Measurements from ENCODE around the gene RIIAD1. TPM values are rescaled to one million over a fixed set of nuclear protein-coding genes. Genes with fewer than 3 reads are reported as not detected.

Gene RIIAD1
- total RNA-seq, 2 experiments from 2014 or later, result not detected

DNA sequence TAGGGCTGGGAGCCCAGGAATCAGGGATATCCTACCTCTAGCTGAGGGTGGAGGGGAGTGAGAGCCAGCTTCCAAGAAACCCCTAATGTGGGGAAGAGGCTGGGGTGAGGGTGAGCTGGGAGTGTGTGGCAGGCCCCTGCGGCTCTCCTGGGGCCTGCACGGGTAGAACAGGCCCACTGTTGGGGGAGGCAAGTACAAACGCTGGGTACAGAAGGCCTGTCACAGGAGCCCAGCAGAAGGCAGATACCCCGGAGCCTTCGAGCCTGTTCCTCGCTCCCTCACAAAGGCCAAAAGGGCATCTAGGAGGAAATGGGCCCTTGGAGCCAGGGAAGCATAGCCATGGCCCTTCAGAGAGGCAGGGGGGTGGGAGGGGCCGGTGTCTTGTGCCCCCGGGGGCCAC lies 18.4 kb upstream of the RIIAD1 start:
- peaks cover 2% of the 10 kb centered on the region for H3K4me1 Mint-ChIP-seq (ENCODE audit: low read depth)
- no peak overlapping the region for H3K4me3 Mint-ChIP-seq
- no peak for DNase-seq
- no peaks in the 10 kb centered on the region for H3K27me3 Mint-ChIP-seq (ENCODE audit: low read depth)
- peaks cover 3% of the 10 kb centered on the region for H3K36me3 Mint-ChIP-seq (ENCODE audit: low read depth)
- intact Hi-C loops (cut with micrococcal nuclease), result no loop called here
- no peaks in the 10 kb centered on the region for H3K9me3 Mint-ChIP-seq
- H3K27ac Mint-ChIP-seq, result no peak overlapping the region
- CTCF ChIA-PET, result no interaction called here

DNA sequence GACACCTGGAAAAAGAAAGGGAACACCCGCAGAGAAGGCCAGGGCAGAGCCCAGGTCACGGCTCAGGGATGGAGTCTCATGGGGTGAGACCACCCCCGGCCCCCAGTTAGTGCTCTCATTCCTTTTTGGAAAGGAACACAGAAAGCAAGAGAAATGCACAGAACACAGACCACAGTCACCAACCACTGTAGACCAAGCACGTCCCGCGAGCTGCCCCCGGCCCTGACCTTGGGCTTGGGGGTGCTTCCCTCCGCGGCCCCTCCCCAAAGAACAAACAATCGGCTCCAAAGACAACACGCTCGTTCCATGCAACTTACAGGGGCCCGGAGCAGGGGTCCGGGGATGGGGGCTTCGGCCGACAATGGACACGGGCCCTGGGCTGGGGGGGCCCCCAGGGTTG lies 17.5 kb upstream of the RIIAD1 start:
- peaks cover 2% of the 10 kb centered on the region for H3K4me1 Mint-ChIP-seq (ENCODE audit: low read depth)
- CTCF ChIA-PET, result no interaction called here
- no peak for DNase-seq
- H3K4me3 Mint-ChIP-seq, result no peak overlapping the region
- H3K9me3 Mint-ChIP-seq, result no peaks in the 10 kb centered on the region
- H3K27me3 Mint-ChIP-seq (ENCODE audit: low read depth), result no peaks in the 10 kb centered on the region
- no peak overlapping the region for H3K27ac Mint-ChIP-seq
- H3K36me3 Mint-ChIP-seq (ENCODE audit: low read depth), result peaks cover 1% of the 10 kb centered on the region
- intact Hi-C loops (cut with micrococcal nuclease), result no loop called here

DNA sequence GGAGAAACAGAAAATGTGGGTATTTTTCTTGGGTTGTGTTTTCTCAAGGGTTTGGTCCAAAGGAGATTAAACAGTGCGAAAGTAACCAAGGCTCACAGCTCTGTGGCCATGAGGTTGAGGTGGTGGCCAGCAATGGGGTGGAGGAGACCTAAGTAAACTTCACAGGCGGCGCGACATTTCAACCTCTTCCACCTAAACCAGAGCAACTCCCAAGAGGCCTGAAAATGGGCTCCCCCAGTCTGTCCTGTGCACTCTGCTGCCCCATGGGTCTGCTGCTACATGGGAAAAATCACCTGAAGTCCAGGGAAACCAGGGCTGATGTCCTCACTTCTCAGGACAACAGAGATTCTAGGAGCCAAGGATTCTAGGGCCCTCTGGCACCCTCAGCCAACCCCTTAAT lies 17.1 kb upstream of the RIIAD1 start:
- H3K27ac Mint-ChIP-seq, result no peak overlapping the region
- peaks cover 2% of the 10 kb centered on the region for H3K4me1 Mint-ChIP-seq (ENCODE audit: low read depth)
- peaks cover 1% of the 10 kb centered on the region for H3K36me3 Mint-ChIP-seq (ENCODE audit: low read depth)
- no peak overlapping the region for H3K4me3 Mint-ChIP-seq
- intact Hi-C loops (cut with micrococcal nuclease), result no loop called here
- no peak for DNase-seq
- CTCF ChIA-PET, result no interaction called here
- no peaks in the 10 kb centered on the region for H3K9me3 Mint-ChIP-seq
- H3K27me3 Mint-ChIP-seq (ENCODE audit: low read depth), result no peaks in the 10 kb centered on the region

DNA sequence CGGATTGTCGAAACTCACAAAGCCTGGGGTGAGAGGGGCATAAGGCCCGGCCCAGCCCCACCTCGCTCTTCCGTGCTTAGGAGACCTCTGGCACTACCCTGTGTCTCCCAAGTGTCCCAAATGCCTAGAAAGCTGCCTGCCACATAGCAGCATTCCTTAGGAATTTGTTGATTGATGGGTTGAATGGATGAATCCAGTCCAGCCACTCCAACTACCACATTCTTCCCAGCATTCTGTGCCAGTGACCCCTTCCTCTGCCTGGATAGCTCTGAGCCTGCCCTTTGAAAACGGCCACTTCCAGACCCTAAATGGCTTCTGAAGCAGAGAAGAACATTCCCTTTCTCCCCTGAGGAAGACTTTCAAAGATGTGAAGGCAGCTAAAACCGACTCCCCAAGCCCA lies 16.2 kb upstream of the RIIAD1 start:
- H3K9me3 Mint-ChIP-seq, result no peaks in the 10 kb centered on the region
- H3K27me3 Mint-ChIP-seq (ENCODE audit: low read depth), result no peaks in the 10 kb centered on the region
- CTCF ChIA-PET, result no interaction called here

DNA sequence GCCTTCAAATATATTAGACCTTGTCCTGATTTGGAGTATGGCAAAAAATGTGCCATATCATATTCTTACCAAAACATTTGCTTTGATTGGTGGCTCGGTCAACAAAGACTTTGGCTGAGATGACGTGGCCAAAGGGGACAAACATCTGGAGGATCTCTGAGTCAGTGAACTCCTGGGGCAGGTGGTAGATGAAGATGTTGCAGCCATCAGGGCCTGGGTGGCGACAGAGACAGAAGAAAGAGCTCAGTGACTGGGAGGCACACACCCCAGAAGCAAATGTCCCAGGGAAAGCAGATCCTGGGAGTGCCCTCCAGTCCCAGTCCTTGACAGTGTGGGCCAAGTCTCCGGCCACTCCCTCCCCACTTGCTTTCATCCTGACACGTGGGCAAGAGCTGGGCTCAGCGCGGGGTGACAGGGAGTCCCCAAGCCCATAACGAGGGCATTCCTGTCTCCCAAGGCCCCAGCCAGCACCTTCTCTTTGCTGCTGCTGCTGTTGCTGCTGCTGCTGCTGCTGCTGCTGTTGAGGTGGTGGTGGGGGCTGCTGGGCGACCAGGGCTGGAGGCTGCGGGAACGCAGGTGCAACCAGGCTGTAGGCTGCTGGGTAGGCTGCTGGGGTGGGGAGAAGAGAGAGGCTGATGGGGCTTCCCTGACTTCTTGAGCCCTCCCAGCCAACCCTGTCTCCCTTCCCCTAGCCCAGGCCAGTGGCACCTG lies 15.4 kb upstream of the RIIAD1 start:
- CTCF ChIA-PET, result no interaction called here
- Mint-ChIP-seq H3K4me1 (ENCODE audit: low read depth) (peaks cover 2% of the 10 kb centered on the region), H3K9me3 (no peaks in the 10 kb centered on the region), H3K36me3 (ENCODE audit: low read depth) (peaks cover under 1% of the 10 kb centered on the region), H3K27me3 (ENCODE audit: low read depth) (no peaks in the 10 kb centered on the region), H3K4me3 (no peak overlapping the region), H3K27ac (no peak overlapping the region)
- intact Hi-C loops (cut with micrococcal nuclease), result no loop called here
- DNase-seq, result no peak

More for the DNA sequence above, 16.2 kb upstream of the RIIAD1 start:
- H3K4me1 Mint-ChIP-seq (ENCODE audit: low read depth), result peaks cover 2% of the 10 kb centered on the region
- intact Hi-C loops (cut with micrococcal nuclease), result no loop called here
- H3K4me3 Mint-ChIP-seq, result no peak overlapping the region
- DNase-seq, result no peak
- no peak overlapping the region for H3K27ac Mint-ChIP-seq
- H3K36me3 Mint-ChIP-seq (ENCODE audit: low read depth), result peaks cover 1% of the 10 kb centered on the region

DNA sequence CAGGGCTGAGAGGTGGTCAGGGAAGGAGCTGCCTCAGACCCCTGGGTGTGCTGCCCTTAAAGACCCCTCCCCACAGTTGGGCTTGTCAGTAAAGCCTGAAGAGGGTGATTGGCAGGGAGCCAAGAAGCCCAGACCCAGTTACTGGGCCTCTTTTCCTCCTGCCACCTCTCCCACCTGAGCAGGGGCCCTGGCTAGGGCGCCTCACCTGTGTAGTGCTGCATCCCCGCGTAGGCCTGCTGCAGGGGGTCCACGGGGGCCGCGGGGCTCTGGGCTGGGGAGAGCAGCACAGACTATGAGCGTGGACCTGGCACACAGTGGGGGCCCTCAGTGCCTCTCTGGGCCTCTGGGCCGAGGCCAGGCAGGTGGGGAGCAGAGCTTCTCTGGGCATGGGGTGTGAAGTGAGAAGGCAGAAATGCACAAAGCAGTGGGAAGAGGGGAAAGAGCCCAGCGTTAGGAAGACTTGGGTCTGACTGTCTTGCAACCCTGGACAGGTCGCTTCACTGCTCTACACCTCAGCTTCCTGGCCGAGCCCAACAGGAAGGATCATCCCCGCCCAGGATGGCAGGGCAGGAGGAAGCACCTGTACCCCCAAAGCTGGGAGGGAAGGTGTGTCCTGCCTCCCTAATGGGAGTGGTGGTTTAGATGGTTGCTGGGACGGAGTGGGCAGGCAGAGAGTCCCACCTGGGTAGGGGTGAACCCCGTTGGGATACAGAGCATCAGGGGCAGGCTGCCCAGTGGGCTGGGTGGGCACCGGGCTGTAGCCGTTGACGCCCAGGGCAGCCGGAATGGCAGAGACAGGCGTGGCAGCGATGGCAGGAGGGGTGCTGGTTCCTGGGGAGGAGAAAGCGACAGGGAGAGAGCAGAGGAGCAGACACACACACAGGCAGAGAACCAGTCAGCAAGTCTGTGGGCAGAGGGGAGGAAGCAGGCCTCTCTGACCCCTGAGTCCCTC lies 14.6 kb upstream of the RIIAD1 start:
- H3K36me3 Mint-ChIP-seq (ENCODE audit: low read depth), result no peaks in the 10 kb centered on the region
- no peaks in the 10 kb centered on the region for H3K9me3 Mint-ChIP-seq
- H3K27me3 Mint-ChIP-seq (ENCODE audit: low read depth), result no peaks in the 10 kb centered on the region
- H3K27ac Mint-ChIP-seq, result no peak overlapping the region
- CTCF ChIA-PET, result no interaction called here
- H3K4me3 Mint-ChIP-seq, result no peak overlapping the region
- peaks cover 2% of the 10 kb centered on the region for H3K4me1 Mint-ChIP-seq (ENCODE audit: low read depth)
- no peak for DNase-seq
- intact Hi-C loops (cut with micrococcal nuclease), result no loop called here

DNA sequence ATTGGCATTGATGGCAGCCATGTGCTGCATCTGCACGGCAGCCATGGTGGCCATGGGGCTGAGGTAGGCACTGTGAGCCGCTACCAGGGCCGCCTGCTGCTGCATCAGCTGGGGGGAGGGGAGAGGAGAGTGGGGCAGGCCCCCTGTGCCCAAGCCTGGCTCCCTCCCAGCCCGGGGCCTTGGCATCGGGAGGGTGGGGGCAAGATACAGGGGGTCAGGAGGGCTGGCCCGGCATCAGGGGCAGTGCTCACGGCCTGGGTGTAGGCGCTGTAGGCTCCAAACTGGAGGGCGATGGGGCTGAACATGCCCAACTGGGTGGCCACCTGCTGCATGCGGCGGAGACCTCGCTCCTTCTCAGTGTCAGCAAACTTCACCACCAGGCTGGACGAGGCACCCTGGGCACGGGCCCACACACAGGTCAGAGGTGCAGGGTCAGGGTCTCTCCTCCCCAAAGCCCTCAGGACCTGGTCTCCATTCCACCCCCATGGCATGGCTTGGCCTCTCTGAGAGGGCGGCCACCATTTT lies 13.7 kb upstream of the RIIAD1 start:
- no peak overlapping the region for H3K4me3 Mint-ChIP-seq
- H3K9me3 Mint-ChIP-seq, result no peaks in the 10 kb centered on the region
- CTCF ChIA-PET, result no interaction called here
- intact Hi-C loops (cut with micrococcal nuclease), result no loop called here
- no peak overlapping the region for H3K27ac Mint-ChIP-seq
- H3K27me3 Mint-ChIP-seq (ENCODE audit: low read depth), result peaks cover 3% of the 10 kb centered on the region
- no peaks in the 10 kb centered on the region for H3K36me3 Mint-ChIP-seq (ENCODE audit: low read depth)
- no peak for DNase-seq
- H3K4me1 Mint-ChIP-seq (ENCODE audit: low read depth), result peaks cover 2% of the 10 kb centered on the region

DNA sequence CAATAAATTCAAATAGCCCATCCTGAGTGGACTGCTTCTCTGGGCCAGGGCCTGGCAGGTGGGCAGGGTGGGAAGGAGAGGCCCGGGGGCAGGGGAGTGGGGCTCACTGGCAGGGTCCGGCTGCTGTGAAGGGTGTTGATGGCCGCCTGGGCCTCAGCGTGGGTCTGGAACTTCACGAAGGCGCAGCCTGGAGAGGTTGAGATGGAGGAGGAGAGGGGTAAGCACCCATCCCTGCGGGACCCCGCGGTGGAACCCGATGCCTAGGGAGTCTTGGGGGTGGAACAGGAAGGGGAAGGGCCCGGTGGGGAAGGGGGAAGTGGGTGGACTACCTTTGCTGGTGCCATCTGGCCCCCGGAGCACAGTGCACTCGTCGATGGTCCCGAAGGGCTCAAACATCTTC lies 12.4 kb upstream of the RIIAD1 start:
- Mint-ChIP-seq H3K4me1 (ENCODE audit: low read depth) (no peaks in the 10 kb centered on the region), H3K4me3 (no peak overlapping the region), H3K9me3 (no peaks in the 10 kb centered on the region), H3K27me3 (ENCODE audit: low read depth) (peaks cover 7% of the 10 kb centered on the region), H3K36me3 (ENCODE audit: low read depth) (no peaks in the 10 kb centered on the region), H3K27ac (no peak overlapping the region)
- CTCF ChIA-PET, result no interaction called here
- no peak for DNase-seq
- intact Hi-C loops (cut with micrococcal nuclease), result no loop called here

DNA sequence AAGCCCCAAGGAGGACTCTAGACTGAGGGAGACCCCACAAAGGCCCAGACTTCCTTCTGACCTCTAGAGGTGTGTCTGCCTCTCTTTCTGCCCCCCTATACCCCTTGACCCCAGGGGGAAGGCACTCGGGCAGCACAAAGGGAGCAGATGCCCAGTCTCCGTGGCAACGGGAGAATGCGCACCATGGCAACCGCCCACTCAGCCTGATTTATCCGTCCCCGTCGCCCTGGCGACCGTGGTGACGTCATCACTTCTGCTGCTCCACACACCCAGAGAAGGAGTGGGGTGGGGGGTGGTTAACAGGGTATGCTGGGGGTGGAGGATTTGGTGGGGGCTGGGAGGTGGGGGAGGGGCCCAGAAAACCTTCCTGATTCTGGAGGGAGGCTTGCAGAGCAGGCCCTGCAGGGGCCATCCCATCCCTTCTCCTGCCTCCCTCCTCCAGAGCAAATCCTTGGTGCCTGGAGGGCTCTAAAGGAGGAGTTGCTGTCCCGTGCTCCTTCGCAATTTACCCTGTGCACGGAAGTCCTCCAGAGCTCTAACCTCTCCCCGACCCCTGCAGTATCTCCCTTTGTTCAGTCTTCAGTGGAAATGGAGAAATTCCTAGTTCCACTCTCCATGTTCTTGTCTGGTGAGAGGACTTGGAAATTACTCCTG lies 11.0 kb upstream of the RIIAD1 start:
- Mint-ChIP-seq H3K9me3 (no peaks in the 10 kb centered on the region), H3K4me1 (ENCODE audit: low read depth) (no peaks in the 10 kb centered on the region), H3K27ac (no peak overlapping the region), H3K4me3 (no peak overlapping the region), H3K36me3 (ENCODE audit: low read depth) (no peaks in the 10 kb centered on the region), H3K27me3 (ENCODE audit: low read depth) (peaks cover 15% of the 10 kb centered on the region)
- peak; percentile 22 for DNase-seq
- intact Hi-C loops (cut with micrococcal nuclease), result no loop called here
- CTCF ChIA-PET, result interaction anchor here (1.0 kb wide), 1 partner anchor 9 kb away, joined by 3 read pairs; no protein-coding TSS in a partner anchor

DNA sequence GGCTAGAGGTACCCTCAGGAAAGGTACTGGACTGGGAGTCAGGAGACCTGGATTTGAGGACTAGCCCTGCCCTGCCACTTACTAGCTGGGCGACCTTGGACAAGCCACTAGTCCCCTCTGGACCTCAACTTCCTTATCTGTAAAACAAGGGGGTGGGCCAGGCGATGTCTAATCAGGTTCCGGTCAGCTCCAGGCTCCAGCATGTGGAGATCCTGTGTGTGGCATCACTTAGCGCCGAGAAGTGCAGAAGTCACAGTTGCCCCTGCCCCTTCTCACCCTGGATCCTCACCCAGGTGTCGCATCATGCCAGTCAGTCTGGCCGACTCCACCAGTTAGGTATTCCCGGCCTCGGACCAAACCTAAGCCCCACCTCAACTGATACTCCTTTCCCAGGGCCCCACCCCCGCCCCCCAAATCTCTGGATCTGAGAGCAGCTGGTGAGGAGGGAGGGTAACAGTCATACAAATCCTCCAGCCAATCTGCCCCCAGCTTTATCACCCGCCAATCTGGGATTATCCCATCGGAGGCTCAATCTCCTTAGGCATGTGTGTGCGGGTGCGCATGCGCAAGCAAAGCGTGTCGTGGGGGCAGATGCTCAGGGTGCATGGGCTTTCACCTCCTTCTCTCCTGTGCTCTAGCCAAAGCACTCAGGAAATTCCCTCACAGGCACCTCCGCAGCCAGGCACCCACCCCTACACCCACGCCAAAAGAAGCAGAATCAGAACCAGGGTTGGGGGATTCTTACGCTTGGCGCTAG lies 10.1 kb upstream of the RIIAD1 start:
- H3K36me3 Mint-ChIP-seq (ENCODE audit: low read depth), result no peaks in the 10 kb centered on the region
- DNase-seq, result no peak
- no peak overlapping the region for H3K27ac Mint-ChIP-seq
- peaks cover 24% of the 10 kb centered on the region for H3K27me3 Mint-ChIP-seq (ENCODE audit: low read depth)
- H3K4me1 Mint-ChIP-seq (ENCODE audit: low read depth), result no peaks in the 10 kb centered on the region
- H3K9me3 Mint-ChIP-seq, result no peaks in the 10 kb centered on the region
- intact Hi-C loops (cut with micrococcal nuclease), result no loop called here
- no peak overlapping the region for H3K4me3 Mint-ChIP-seq
- CTCF ChIA-PET, result interaction anchor here (1.0 kb wide), 1 partner anchor 9 kb away, joined by 3 read pairs; no protein-coding TSS in a partner anchor

DNA sequence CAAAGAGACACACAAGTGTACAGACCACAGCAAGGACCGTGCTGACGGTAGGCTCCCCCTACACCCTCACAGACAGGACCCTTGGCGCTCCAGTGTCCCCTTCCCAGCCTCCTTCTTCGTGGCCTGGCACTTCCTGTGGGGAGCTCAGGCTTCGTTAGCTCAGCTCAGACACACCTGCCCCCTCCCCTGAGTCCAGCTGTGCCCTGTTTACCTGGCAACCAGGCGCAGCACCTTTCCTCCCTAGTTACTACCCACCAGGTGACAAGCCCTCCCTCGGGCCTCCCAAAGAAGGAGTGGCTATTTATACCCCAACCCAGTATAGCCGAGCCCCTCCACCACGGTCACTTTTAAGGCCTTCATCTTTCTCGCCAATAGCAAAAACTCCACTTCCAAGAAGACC lies 9.4 kb upstream of the RIIAD1 start:
- CTCF ChIA-PET, result no interaction called here
- peaks cover 28% of the 10 kb centered on the region for H3K27me3 Mint-ChIP-seq (ENCODE audit: low read depth)
- H3K36me3 Mint-ChIP-seq (ENCODE audit: low read depth), result no peaks in the 10 kb centered on the region
- no peak overlapping the region for H3K27ac Mint-ChIP-seq
- no peaks in the 10 kb centered on the region for H3K9me3 Mint-ChIP-seq
- DNase-seq, result no peak
- no peak overlapping the region for H3K4me3 Mint-ChIP-seq
- intact Hi-C loops (cut with micrococcal nuclease), result no loop called here
- H3K4me1 Mint-ChIP-seq (ENCODE audit: low read depth), result peaks cover 3% of the 10 kb centered on the region

DNA sequence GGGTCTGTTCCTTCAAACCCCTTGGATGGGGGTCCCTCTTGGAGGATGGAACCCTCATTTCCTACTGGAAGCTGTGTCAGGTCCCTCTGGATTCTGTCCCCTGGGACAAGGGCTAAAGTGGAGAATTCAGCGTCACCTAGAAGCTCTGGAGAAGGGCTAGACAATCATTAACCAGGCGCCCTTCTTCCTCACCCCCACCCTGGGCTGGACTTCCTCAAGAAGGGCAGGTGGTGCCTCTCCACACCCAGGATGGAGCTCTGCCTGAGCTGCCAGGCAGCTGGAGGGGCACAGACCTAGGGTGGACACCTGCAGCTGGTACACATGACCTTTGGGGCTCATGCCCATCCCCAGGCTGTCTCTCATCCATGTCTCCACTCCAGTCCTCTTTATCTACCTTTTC lies 8.3 kb upstream of the RIIAD1 start:
- Mint-ChIP-seq H3K27me3 (ENCODE audit: low read depth) (peaks cover 39% of the 10 kb centered on the region), H3K27ac (no peak overlapping the region), H3K4me3 (no peak overlapping the region)

More for the DNA sequence above, 8.3 kb upstream of the RIIAD1 start:
- intact Hi-C loops (cut with micrococcal nuclease), result no loop called here
- Mint-ChIP-seq H3K4me1 (ENCODE audit: low read depth) (peaks cover 5% of the 10 kb centered on the region), H3K36me3 (ENCODE audit: low read depth) (no peaks in the 10 kb centered on the region), H3K9me3 (no peaks in the 10 kb centered on the region)
- no peak for DNase-seq
- CTCF ChIA-PET, result no interaction called here

Measured in activated naive CD4-positive, alpha-beta T cell treated with anti-CD3 and anti-CD28 coated beads for 36 hours (primary cell).